ENCODE measurements around the gene GLB1L. TPM values are rescaled to one million over a fixed set of nuclear protein-coding genes. Genes with fewer than 3 reads are reported as not detected.

Gene GLB1L
- total and polyA plus RNA-seq, 2 of the 8 experiments (the other 6 are each of a cell fraction or from before 2014, with no cell fraction given), result 3.7 to 4.0 TPM

GRCh38 chr2:219253753-219254589, 8.7 kb upstream of the GLB1L start, which contains the start of gene TUBA4A (continued):
- TF ChIP-seq SIN3A (conservative IDR thresholded peaks at IDR 0.05 in 1 of 2, IDR thresholded peaks at IDR 0.05 in 1 of 2; ENCODE audit: low read depth in 1 of 2, low read length in 2 of 2), result no peak
- TF ChIP-seq KDM4A (IDR thresholded peaks at IDR 0.05; ENCODE audit: low read depth, low read length, severe bottlenecking), result peak; percentile 55
- 0 out of 2 replicates have a peak, but pooled peaks have one; percentile 30 for TF ChIP-seq PHF8 (conservative IDR thresholded peaks at IDR 0.05; ENCODE audit: low read depth, low read length)
- peak; percentile 81 for TF ChIP-seq TBP (IDR thresholded peaks at IDR 0.05; ENCODE audit: low read depth, low read length)
- TF ChIP-seq RNF2 (IDR thresholded peaks at IDR 0.05; ENCODE audit: borderline replicate concordance, low read depth, low read length, missing control alignments, poor library complexity, severe bottlenecking), result no peak
- peak; percentile 76 for TF ChIP-seq SP1 (IDR thresholded peaks at IDR 0.05; ENCODE audit: low read depth, low read length)
- TF ChIP-seq EZH2 (IDR thresholded peaks at IDR 0.05; ENCODE audit: low read depth, low read length, severe bottlenecking), result peak; percentile 70
- TF ChIP-seq ASH2L (IDR thresholded peaks at IDR 0.05; ENCODE audit: low read length), result peak; percentile 5
- peak in 1 of 2 experiments; percentile 66; a peak in 2 of 3 replicates for TF ChIP-seq POLR2A (IDR thresholded peaks at IDR 0.05; ENCODE audit: control extremely low read depth in 1 of 2, low read depth in 2 of 2, low read length in 2 of 2)
- TF ChIP-seq TCF12 (IDR thresholded peaks at IDR 0.05; ENCODE audit: low read depth, low read length), result peak; percentile 44; the same call in 1 of the 2 replicates
- TF ChIP-seq HDAC2 (IDR thresholded peaks at IDR 0.05; ENCODE audit: borderline replicate concordance in 1 of 2, low read depth in 2 of 2, low read length in 2 of 2), result peak in 1 of 2 experiments; percentile 27; a peak in 1 of 4 replicates
- no peak for TF ChIP-seq ATF3 (IDR thresholded peaks at IDR 0.05; ENCODE audit: insufficient read depth, low read depth, low read length)
- TF ChIP-seq TAF1 (IDR thresholded peaks at IDR 0.05; ENCODE audit: low read depth, low read length), result peak; percentile 62; the same call in 1 of the 2 replicates
- peak; percentile 31 for TF ChIP-seq MAX (IDR thresholded peaks at IDR 0.05)
- TF ChIP-seq GTF2F1 (IDR thresholded peaks at IDR 0.05; ENCODE audit: borderline replicate concordance, low read depth, low read length), result no peak
- TF ChIP-seq CTBP2 (IDR thresholded peaks at IDR 0.05; ENCODE audit: borderline replicate concordance, insufficient read depth, insufficient read length, low read length), result peak; percentile 35
- peak; percentile 62 for TF ChIP-seq POLR2AphosphoS5 (IDR thresholded peaks at IDR 0.05; ENCODE audit: low read depth, low read length)
